Stimulated activated CD4-positive, alpha-beta T cell treated with anti-CD3 and anti-CD28 coated beads, TNF-alpha, amount 100 ng/mL, for 48 hours (primary cell): ENCODE results near the gene LONRF2.

ENCODE experiments used
- DNase-seq, 3 donors: peaks; one replicate each; pipeline ENCODE4 v3.0.0-alpha.2; 2020; ENCODE audit warnings: low read depth in 3 of 3

Gene LONRF2

DNA sequence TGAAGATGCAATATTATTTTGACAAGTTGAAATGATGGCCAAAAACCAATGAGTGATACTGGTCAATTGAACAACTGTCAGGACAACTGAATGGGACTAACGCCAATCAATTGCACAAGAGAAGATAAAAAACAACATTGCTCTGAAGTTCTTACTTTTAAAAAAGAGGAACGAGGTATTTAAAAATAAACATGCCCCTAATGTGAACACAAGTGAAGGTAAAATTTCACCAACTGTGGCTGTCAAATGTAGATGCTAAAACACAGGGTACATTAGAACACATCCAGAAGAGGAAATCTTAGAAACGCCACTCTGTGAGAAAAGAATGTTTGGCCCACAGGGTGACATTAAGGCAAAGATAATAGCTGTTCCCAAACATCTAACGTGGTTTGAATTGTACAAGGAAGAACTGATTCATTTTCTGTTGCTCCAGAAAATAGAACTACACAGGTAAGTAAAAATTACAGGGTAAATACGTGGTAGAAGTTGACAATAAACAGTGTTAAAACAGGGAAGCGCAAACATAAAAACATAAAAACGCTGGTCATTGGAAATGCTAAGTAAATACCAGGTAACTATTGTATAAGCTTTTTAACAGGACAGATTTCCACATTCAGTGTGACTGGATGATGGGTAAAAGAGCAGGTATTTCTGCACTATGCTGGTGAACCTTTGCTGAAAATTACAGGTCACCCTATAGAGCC is 20.3 kb downstream of the LONRF2 start:
- DNase-seq, result no peak

- no peak for DNase-seq
Observed at GRCh38 chr2:100299548-100299947, 22.8 kb downstream of the LONRF2 start.

GRCh38 chr2:100297511-100297910 is 24.8 kb downstream of the LONRF2 start:
- DNase-seq, result no peak

DNA sequence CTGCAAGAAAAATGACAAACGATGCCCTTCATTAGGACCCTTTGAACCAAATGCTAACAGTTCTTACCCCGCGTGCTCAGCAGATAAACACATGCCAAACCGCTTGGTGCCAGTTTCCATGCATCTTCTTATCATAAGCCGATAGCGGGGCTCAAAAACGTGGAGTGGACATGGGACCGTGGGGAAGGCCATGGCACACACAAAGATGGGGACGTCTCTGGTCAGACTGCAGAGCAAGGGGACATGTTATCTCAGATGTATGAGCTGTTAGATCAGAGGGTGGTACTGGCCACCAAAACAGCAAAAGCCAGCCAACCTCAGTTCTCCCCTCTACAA is 28.2 kb downstream of the LONRF2 start:
- no peak for DNase-seq

GRCh38 chr2:100293341-100294161 is 28.8 kb downstream of the LONRF2 start:
- DNase-seq, result no peak

- peak in 2 of 3 donors; percentile 10 to 52 for DNase-seq
Observed at GRCh38 chr2:100292022-100292580, 30.2 kb downstream of the LONRF2 start.

DNA sequence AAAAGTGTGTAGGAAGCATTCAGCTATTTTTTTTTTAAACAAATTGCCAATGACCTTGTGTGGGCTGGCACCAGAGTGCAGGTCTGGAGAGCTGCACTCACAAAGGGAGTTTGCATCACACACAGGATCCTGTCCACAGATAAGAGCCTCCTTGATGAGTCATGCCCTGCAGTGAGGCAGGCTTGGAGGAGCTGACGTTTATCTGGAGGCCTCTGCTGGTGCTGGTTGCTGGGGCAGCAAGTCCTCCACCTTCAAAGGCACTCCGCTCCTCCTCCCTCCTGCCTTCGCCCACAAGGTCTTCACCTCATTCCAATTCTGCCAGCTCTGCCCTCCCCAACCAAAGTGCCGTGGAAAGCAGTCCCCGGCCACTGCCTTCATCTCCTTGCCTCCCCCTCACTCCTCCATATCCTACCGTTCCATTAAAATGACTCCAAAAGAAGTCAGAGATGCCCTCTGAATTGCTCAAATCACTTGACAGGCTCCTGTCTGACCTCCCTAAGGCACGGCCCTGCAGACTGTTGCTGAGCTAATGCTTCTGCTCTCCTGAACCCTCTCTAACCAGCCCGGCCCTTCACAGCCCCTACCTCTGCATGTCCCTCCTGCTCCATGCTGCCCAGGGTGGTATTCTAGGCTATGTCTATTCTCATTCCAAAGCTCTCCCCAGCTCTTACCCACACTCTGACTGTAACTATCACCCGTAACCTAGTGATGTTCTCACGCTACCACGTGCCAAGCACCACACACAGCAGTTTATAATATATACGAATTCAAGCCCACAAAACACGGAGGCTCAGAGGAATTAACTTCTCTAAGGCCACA is 30.9 kb downstream of the LONRF2 start:
- peak in 2 of 3 donors; percentile 43 to 71 for DNase-seq

GRCh38 chr2:100290718-100291151 is 31.6 kb downstream of the LONRF2 start:
- DNase-seq, result no peak

DNA sequence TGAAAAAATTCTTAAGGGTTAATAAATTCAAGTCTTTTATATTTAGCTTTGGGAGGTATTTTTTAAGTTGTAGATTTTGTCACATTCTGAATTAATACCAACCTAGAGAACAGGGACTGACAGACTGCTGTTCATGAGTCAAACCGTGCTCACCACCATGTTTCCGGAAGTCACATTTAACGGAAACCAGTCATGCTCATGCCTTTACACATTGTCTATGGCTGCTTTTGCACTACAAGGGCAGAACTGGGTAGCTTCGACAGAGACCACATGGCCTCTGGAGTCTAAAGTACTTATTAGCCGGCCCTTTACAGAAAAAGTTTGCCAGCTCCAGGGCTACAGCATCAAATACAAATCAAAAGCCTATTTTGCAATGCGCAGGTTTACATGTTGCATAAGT is 33.3 kb downstream of the LONRF2 start:
- no peak for DNase-seq

- no peak for DNase-seq
Observed at GRCh38 chr2:100286318-100286717, 36.0 kb downstream of the LONRF2 start.

- no peak for DNase-seq
Observed at GRCh38 chr2:100285691-100286090, 36.6 kb downstream of the LONRF2 start.

DNA sequence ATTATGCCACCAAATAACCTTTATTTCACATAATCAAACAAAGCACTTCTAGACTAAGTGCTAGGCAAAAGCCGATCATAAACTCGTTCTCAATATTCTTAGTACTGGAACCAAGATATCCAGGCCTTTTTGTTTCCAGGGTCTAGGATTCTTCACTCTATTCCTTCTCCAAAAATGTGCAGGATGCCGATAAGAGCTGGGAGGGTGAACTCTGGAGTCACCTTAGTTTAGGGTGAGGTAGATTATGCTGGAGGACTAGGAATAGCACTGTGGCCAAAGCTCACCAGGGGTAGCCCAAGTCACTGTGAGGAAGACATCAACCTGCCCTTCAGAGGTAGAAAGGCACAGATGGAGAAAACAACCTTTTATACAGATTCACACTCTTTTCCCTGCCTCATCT is 37.3 kb downstream of the LONRF2 start:
- no peak for DNase-seq

DNA sequence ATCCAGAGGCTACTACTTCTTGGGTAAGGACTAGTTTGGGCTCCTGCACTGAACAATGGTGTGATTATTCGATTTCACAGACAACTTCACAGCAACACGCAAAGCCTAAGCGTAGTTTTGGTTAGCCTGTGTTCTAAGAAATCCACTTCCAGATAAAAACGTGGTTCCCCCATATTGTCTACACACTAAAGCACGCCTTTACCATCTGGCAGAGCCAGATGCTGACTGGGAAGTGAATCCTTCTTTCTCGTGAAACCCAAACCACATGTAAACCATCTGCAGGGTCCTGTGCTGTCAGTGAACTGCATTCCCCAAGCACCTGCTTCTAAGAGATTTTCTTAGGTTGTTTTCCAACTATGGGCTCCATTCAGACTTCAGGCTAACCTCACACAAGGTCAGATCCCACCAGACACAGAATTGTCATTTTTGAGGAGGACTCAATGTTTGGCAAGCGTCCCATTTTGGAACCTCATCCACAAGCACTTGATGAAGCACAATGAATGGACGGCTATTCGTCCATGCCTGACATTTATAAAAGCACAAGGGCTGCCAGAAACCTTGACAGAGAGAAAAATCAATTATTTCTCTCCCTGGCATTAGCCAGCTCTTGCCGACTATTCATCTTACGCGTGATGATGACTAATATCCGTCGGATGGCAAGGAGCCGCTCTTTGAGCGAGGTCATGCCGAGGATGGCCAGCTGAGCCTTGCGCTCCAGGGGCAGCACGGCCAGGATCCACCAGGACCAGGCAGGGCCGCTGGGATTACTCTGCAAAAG is 38.4 kb downstream of the LONRF2 start:
- DNase-seq, result no peak

DNA sequence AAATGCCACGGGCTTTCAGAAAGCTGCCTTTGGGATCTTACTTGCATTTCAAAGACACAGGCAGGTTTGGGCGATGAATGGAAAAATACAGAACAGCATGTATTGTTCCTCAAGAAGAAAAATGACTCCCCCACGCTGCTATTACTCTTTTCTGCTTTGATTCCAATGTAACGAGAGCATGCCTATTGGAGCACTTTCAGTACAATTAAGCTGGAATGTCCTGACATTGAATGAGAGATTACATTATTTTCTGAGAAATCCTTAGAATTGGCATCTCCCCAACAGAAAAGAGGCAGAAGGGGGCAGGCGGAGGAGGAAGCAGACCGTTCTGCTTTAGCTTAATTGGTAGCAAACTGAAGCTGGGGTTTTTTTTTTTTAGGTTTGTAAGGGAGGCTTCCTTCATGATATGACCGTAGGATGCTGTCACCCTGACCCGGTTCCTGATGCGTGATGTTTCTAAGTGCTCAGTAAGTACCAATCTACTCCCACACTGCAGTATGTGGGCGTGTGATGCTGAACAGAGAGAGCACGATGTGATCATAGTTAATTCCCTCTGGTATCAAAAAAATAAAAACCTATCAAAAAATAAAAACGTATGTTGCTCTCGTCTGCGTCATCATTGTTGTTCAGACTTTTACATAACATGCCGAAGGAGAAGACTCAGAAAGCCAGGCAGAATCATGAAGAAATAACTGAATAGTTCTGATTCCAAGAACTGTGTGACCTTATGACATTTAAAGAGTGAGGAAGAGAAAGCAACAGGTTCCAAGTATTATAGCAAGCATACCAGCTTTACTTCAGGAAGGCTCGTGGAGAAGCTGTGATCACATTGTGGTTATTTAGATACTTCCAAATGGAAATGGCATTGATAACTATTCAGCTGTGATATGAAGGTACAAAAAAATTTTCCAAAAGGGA is 40.5 kb downstream of the LONRF2 start:
- no peak for DNase-seq

DNA sequence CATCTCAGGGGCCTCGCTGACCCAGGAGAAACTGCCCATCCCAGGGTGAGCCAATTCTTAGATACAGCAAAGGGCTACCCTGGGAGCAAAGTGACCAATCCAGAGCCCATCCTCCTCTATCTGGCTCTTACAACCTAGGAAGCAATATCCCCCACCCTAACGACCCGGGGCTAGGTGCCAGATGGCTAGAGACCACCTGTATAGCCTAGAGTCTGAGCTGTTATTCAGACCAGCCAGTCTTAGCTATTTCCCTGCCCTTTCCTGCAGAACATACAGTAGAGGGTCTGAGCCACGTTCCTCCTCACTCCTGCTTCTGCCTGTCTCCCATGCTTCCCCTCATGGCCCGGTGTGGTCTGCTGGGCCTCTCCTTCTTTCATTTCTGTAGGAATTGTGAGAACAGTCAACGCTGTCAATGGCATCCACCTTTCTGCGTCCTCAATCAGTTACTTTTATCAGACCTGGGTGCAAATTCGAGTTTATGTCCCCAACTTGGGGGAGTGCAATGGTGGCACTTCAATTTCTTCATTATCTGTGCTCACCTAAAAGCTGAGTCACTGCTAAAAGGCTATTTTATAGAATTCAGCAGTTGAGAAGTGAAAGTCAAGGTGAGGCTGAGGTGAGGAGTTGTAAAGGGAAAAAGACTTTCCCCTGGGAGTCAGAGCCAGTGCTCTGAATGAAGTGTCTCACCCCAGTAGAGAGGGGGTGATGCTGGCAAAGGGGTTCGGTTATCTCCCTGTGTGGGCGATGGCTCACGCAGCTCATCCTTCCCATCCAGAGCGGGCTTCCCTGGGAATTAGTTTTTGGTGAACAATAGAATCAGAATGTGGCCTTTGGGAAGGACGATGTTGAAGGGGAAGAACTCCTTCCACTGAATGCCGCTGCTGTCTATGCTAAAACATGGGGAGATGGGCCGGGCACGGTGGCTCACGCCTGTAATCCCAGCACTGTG is 42.4 kb downstream of the LONRF2 start:
- no peak for DNase-seq

GRCh38 chr2:100278986-100279385 is 43.3 kb downstream of the LONRF2 start:
- DNase-seq, result no peak

DNA sequence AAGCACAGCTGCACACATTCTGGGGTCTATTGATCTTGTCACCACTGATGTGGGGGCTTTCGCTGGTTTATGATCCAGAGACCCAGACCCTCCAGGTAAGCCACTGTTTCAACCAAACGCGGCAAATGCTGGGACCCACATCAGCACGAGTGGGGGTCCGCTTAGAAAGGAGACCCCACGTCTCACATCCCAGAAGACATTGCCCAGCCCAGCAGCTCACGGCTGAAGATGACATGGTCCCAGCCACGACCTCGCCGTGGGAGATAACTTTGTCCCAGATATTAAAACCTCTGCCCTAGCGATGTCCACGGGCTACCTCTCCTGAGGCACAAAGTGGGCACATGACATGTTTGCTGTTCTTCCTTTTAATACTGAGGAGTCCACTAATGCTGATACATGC is 43.8 kb downstream of the LONRF2 start:
- no peak for DNase-seq

- DNase-seq, result no peak
Observed at GRCh38 chr2:100277540-100278207, 44.6 kb downstream of the LONRF2 start.

DNA sequence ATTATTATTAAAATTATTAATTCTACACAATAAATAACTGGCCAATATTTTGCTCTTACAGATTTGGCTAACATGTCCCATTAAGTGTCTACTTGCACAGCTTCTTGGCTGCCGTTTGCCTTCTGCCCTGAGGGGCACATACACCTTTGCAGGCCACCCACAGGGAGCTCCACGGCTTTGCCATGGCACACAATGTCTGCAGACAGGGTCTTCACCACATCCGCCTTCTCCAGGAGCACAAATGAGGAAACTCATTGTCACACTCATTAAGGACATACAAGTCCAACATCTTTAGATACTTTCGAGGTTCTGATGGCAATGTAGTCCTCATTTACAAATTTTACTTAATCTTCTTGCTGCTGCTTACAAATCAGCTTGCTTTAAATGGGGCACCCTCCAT is 45.6 kb downstream of the LONRF2 start:
- DNase-seq, result no peak
